Measurements from ENCODE around the gene GSTM2.

DNA sequence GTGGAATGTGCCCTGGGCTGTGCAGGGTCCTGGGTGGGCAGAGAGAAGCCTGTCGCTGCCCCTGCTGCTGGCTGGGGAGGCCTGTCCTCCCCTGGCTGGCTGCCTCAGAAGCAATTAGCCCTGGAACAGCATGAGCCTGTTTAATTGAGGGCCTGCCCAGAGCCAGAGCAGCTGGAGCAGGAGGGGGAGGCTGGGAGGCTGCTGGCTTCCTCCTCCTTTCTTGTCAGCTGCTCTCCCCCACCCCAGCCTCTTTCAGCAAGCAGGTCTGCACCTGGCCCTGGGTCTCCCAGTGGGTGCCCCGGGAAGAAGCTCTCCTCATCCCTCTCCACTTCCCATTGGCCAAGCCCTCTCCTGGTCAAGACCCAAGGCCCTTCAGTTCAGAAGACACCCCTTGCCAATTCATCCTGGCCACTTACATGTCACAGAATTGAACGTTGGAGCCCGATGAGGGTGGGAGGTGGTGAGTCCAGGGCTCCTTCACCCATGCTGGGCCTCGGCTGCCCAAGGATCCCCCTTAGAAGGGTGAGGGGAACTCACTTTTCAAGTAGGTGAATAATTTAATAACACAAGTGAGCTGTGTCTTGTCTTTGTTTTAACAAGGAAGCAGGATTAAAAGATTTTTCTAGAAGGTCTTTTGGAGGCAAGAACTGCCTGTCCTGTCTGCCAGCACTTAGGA lies 35.0 kb upstream of the GSTM2 start:
- TF ChIP-seq POLR2A (IDR thresholded peaks at IDR 0.05), result no peak
- TF ChIP-seq, protein P1, sequence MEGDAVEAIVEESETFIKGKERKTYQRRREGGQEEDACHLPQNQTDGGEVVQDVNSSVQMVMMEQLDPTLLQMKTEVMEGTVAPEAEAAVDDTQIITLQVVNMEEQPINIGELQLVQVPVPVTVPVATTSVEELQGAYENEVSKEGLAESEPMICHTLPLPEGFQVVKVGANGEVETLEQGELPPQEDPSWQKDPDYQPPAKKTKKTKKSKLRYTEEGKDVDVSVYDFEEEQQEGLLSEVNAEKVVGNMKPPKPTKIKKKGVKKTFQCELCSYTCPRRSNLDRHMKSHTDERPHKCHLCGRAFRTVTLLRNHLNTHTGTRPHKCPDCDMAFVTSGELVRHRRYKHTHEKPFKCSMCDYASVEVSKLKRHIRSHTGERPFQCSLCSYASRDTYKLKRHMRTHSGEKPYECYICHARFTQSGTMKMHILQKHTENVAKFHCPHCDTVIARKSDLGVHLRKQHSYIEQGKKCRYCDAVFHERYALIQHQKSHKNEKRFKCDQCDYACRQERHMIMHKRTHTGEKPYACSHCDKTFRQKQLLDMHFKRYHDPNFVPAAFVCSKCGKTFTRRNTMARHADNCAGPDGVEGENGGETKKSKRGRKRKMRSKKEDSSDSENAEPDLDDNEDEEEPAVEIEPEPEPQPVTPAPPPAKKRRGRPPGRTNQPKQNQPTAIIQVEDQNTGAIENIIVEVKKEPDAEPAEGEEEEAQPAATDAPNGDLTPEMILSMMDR (IDR thresholded peaks at IDR 0.05), result no peak

Measured in testis (tissue), 2 donors.